ENCODE data around the gene RTP1.
"Not testable (repeated sequence)": the region's sequence is repeated elsewhere in the genome, so short reads cannot be mapped to it uniquely, and the experiment has no call there.

Gene RTP1

DNA sequence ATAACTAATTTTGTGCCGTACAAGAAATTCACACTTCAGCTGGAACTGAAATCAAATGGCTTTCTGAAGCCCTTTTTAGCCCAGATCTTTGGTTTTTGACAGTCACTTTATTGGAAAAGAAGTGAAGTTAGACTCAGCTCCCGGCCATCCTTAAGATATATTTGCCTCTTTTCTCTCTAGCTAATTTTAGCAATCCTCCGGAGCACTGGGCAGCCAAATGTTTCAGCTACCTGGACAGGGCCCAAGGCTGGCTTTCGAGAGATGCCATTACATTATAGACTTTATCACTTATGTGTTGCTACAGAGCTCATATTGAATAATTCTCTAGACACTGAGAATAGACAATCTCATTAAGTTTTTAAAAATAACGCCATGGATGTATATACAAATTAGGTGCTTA lies 29.5 kb upstream of the RTP1 start:
- no peak for DNase-seq (ENCODE audit: low read depth in 2 of 2)
- no peak overlapping the region for H3K4me3 ChIP-seq (replicated peaks in 1 of 2; ENCODE audit: low read depth in 2 of 2, low read length in 2 of 2)
- TF ChIP-seq, protein P1, sequence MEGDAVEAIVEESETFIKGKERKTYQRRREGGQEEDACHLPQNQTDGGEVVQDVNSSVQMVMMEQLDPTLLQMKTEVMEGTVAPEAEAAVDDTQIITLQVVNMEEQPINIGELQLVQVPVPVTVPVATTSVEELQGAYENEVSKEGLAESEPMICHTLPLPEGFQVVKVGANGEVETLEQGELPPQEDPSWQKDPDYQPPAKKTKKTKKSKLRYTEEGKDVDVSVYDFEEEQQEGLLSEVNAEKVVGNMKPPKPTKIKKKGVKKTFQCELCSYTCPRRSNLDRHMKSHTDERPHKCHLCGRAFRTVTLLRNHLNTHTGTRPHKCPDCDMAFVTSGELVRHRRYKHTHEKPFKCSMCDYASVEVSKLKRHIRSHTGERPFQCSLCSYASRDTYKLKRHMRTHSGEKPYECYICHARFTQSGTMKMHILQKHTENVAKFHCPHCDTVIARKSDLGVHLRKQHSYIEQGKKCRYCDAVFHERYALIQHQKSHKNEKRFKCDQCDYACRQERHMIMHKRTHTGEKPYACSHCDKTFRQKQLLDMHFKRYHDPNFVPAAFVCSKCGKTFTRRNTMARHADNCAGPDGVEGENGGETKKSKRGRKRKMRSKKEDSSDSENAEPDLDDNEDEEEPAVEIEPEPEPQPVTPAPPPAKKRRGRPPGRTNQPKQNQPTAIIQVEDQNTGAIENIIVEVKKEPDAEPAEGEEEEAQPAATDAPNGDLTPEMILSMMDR (IDR thresholded peaks at IDR 0.05; ENCODE audit: low read depth, low read length) = no peak

DNA sequence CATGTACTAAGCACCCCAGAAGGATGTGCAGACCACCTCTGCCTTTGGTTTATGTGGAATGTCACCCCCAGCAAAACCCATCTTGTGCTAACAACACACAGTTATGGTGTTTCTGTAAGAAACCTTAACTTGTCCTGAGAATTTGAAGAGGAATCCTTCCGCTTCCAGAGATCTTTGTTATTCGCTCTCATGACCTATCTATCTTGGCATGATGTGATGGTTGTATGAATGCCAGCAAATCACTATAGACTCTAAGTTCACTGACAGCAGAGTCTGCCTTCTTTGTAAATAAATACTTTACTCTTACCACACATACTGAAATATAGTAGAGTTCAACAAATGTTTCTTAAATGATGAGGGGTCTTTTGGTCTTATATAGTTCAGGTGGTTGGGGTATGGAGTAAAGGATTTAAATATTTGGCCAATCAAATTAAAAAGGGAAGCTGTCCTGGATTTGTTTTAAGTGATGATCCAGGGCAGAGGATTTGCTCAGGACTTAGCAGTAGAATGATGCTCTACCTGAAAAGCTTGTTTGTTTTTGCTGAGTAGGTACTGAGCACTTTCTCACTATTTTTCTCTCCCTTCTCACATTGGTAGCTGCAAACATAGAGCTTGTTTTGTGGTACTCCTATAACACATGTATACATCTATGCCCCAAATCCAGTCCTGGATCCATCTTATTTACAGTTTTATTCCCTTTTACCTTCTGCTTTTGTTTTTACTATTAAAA lies 27.9 kb upstream of the RTP1 start:
- DNase-seq (ENCODE audit: low read depth in 2 of 2) = peak in 1 of 2 donors; percentile 44
- no peak overlapping the region for H3K4me3 ChIP-seq (replicated peaks in 1 of 2; ENCODE audit: low read depth in 2 of 2, low read length in 2 of 2)
- TF ChIP-seq, protein P1 (IDR thresholded peaks at IDR 0.05; ENCODE audit: low read depth, low read length) = no peak

DNA sequence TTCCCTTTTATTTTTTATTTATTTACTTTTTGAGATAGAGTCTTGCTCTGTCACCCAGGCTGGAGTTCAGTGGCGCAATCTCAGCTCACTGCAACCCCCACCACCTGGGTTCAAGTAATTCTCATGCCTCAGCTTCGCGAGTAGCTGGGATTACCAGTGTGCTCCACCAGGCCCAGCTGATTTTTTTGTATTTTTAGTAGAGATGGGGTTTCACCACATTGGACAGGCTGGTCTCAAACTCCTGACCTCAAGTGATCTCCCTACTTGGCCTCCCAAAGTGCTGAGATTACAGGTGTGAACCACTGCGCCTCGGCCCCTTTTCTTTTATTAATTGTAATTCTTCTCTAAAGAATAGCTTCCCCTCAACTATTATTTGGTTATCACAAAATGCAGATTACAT lies 26.4 kb upstream of the RTP1 start:
- DNase-seq (ENCODE audit: low read depth in 2 of 2); H3K4me3 ChIP-seq (replicated peaks in 1 of 2; ENCODE audit: low read depth in 2 of 2, low read length in 2 of 2): not testable (repeated sequence)

DNA sequence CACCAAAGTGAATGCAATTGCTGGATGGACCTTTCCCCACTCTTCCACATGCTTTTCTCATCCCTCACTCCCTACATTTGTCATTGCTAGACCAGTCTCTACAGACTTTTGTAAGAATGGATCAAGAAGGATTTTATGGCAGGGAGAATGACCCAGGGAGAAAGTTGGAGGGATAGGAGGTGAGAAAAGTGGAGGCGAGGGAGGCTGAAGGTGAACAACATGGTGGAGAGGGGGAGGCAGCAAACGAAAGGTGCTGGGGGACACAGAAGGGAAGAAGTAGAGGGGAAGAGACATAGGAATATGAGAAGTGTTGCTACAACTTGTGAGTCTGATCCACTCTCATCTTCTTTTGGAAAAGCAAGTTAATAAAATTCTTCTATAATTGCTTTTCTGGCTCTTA lies 24.4 kb upstream of the RTP1 start:
- DNase-seq (ENCODE audit: low read depth in 2 of 2) = no peak
- TF ChIP-seq, protein P1 (IDR thresholded peaks at IDR 0.05; ENCODE audit: low read depth, low read length) = no peak
- H3K4me3 ChIP-seq (replicated peaks in 1 of 2; ENCODE audit: low read depth in 2 of 2, low read length in 2 of 2) = no peak overlapping the region

DNA sequence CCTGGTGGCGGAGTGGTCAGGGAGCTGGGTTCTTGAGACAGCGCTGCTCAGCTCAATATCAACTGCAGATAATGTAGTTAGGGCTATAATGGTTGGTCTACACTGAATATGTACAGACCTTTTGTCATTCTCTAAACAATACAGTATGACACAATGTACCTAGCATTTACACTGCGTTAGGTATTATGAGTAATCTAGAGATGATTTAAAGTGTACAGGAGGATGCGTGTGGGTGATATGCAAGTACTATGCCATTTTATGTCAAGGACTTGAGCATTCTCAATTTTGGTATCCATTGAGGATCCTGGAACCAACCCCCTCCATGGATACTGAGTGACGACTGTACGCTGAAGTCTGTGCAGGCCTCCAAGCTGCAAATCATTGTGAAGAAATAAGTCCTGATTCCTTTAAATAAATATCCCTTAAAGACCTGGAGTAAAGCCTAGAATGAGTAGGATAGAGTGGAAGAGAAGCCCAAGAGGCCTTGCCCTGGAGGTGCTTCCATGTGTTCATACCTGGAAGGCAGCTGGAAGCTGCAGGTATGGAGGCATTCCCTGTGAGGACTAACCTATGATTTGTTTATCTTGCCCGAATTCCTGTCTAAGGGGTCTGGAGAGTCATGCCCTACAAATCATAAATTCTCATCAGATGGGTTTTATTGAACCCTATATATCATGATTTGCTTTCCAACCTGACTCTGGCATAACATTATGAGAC lies 15.7 kb upstream of the RTP1 start:
- TF ChIP-seq, protein P1 (IDR thresholded peaks at IDR 0.05; ENCODE audit: low read depth, low read length) = no peak
- no peak overlapping the region for H3K4me3 ChIP-seq (replicated peaks in 1 of 2; ENCODE audit: low read depth in 2 of 2, low read length in 2 of 2)
- no peak for DNase-seq (ENCODE audit: low read depth in 2 of 2)

DNA sequence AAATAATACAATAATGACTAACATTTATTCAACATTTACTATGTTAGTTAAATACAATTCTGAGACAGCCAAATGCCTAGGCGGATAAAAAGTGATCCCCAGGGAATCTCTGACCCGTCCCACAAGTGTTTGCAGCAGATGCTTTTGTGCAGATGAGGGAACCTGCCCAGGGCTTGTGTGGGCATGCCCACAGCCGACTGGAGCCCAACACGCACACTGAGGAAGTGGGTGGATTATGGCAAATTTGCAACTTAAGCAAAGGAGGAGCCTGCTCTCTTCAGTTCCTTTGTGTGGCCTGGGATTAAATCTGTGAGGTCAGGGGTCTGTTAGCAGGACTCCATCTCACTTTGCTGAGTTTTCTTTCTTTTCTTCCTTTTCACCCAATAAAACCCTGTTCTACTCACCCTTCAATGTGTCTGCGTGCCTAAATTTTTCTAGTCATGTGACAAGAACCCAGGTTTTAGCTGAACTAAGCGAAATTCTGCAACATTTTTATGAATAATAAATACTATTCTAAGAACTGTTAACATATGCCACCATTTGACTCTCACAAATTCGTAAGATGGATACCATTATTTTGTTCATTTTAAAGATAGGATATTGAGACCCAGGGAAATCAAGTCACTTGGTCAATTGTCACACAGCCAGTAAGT lies 13.9 kb upstream of the RTP1 start:
- DNase-seq (ENCODE audit: low read depth in 2 of 2) = peak in 1 of 2 donors; percentile 65
- TF ChIP-seq, protein P1 (IDR thresholded peaks at IDR 0.05; ENCODE audit: low read depth, low read length) = no peak
- no peak overlapping the region for H3K4me3 ChIP-seq (replicated peaks in 1 of 2; ENCODE audit: low read depth in 2 of 2, low read length in 2 of 2)

DNA sequence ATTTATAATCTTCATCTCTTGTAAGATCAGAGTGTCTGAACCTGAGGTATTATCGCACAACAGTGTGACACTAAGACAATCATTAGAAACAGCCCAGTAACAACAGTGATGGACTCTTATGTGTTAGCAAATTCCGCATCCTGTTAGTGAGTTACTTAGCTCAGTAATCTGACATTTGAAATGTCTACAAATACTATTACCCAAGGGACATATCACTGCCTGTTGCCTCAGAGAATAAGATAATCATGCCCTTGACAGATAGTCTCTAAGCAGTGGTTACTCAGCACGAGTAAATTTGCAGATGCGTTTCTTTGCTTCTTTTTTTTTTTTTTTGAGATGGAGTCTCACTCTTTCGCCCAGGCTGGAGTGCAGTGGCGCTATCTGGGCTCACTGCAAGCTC lies 13.4 kb upstream of the RTP1 start:
- TF ChIP-seq, protein P1 (IDR thresholded peaks at IDR 0.05; ENCODE audit: low read depth, low read length) = no peak
- H3K4me3 ChIP-seq (replicated peaks in 1 of 2; ENCODE audit: low read depth in 2 of 2, low read length in 2 of 2) = no peak overlapping the region
- peak; percentile 32 to 34 for DNase-seq (ENCODE audit: low read depth in 2 of 2)

Data from cardiac fibroblast (primary cell).